AG09319 (cell line): Measurements from ENCODE around the gene LPP.

Experiments used
- DNase-seq: peaks from one replicate; pipeline ENCODE4 v3.0.0-alpha.2; 2010; ENCODE audit warnings: low read depth; ENCODE audit errors: extremely low read depth
- CTCF ChIP-seq: IDR thresholded peaks from 2 replicates; pipeline ENCODE4 v1.5.1; 2011; ENCODE audit warnings: low read depth, mild to moderate bottlenecking, inconsistent platforms, low read length, moderate library complexity

The LPP gene

GRCh38 chr3:188734395-188734794, 580.4 kb downstream of the LPP start:
- TF ChIP-seq CTCF = no peak
- DNase-seq = no peak

GRCh38 chr3:188739511-188739910, 585.6 kb downstream of the LPP start:
- no peak for DNase-seq
- no peak for TF ChIP-seq CTCF

- no peak for TF ChIP-seq CTCF
- no peak for DNase-seq
Measured at GRCh38 chr3:188740010-188740409, 586.1 kb downstream of the LPP start.

- no peak for TF ChIP-seq CTCF
- no peak for DNase-seq
Measured at GRCh38 chr3:188742755-188743550, 589.0 kb downstream of the LPP start.

- no peak for DNase-seq
Measured at GRCh38 chr3:188744166-188744565, 590.2 kb downstream of the LPP start.

GRCh38 chr3:188745031-188745430, 591.1 kb downstream of the LPP start:
- DNase-seq = no peak
- TF ChIP-seq CTCF = no peak

More at GRCh38 chr3:188744166-188744565, 590.2 kb downstream of the LPP start:
- TF ChIP-seq CTCF = no peak

- TF ChIP-seq CTCF = no peak
- no peak for DNase-seq
Measured at GRCh38 chr3:188746291-188746783, 592.4 kb downstream of the LPP start.
